ENCODE results near the gene DGKQ. TPM values are rescaled to one million over a fixed set of nuclear protein-coding genes. Genes with fewer than 3 reads are reported as not detected.

Gene DGKQ
- total and polyA plus RNA-seq, 2 donors (not counting 3 experiments of a cell fraction or from before 2014, with no cell fraction given) = 15.8 to 20.2 TPM

- no peak overlapping the region for H2AFZ ChIP-seq (ENCODE audit: low read depth, low read length)
- dilution Hi-C loops (cut with MboI; ENCODE audit: extremely low pct_ligation_motif_present, low sequenced_read_pairs) (no loop called here), intact Hi-C loops (cut with micrococcal nuclease) (no loop called here)
- no peak overlapping the region for H3K9ac ChIP-seq (replicated peaks; ENCODE audit: extremely low read depth, insufficient read depth, low read length)
- H3K27ac ChIP-seq (ENCODE audit: insufficient read depth, low read depth, low read length) = no peak overlapping the region
- ChIA-PET CTCF (no interaction called here), POLR2A (no interaction called here)
- H3K4me2 ChIP-seq (ENCODE audit: insufficient read depth, low read length) = no peak overlapping the region
- no peak overlapping the region for H3K4me3 ChIP-seq (replicated peaks in 1 of 3; ENCODE audit: insufficient read depth in 1 of 3, low read depth in 1 of 3, low read length in 3 of 3)
- TF ChIP-seq MYC (IDR thresholded peaks at IDR 0.05; ENCODE audit: low read depth, low read length) = no peak
- TF ChIP-seq GATA2 (IDR thresholded peaks at IDR 0.05; ENCODE audit: insufficient read depth, insufficient read length, low read depth, low read length) = no peak
- TF ChIP-seq POLR2AphosphoS5 (IDR thresholded peaks at IDR 0.05; ENCODE audit: insufficient read depth, low read depth, low read length) = no peak
- TF ChIP-seq, protein P1, sequence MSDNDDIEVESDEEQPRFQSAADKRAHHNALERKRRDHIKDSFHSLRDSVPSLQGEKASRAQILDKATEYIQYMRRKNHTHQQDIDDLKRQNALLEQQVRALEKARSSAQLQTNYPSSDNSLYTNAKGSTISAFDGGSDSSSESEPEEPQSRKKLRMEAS (IDR thresholded peaks at IDR 0.05; ENCODE audit: insufficient read depth, insufficient read length) = no peak
- TF ChIP-seq EZH2 (IDR thresholded peaks at IDR 0.05; ENCODE audit: borderline replicate concordance, low read depth, low read length, severe bottlenecking) = no peak
- TF ChIP-seq, protein P2, sequence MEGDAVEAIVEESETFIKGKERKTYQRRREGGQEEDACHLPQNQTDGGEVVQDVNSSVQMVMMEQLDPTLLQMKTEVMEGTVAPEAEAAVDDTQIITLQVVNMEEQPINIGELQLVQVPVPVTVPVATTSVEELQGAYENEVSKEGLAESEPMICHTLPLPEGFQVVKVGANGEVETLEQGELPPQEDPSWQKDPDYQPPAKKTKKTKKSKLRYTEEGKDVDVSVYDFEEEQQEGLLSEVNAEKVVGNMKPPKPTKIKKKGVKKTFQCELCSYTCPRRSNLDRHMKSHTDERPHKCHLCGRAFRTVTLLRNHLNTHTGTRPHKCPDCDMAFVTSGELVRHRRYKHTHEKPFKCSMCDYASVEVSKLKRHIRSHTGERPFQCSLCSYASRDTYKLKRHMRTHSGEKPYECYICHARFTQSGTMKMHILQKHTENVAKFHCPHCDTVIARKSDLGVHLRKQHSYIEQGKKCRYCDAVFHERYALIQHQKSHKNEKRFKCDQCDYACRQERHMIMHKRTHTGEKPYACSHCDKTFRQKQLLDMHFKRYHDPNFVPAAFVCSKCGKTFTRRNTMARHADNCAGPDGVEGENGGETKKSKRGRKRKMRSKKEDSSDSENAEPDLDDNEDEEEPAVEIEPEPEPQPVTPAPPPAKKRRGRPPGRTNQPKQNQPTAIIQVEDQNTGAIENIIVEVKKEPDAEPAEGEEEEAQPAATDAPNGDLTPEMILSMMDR (IDR thresholded peaks at IDR 0.05; ENCODE audit: extremely low read depth in 1 of 2, insufficient read depth in 1 of 2, low read depth in 1 of 2, low read length in 2 of 2) = no peak
- TF ChIP-seq JUN (IDR thresholded peaks at IDR 0.05; ENCODE audit: borderline replicate concordance, insufficient read depth, insufficient read length, low read depth) = no peak
- no peak for TF ChIP-seq FOS (IDR thresholded peaks at IDR 0.05; ENCODE audit: borderline replicate concordance, insufficient read depth, low read length)
- no peak for TF ChIP-seq POLR2A (IDR thresholded peaks at IDR 0.05; ENCODE audit: low read depth, low read length)
- H3K9me3 ChIP-seq (replicated peaks; ENCODE audit: control insufficient read depth, insufficient read depth, low read length) = no peaks in the 10 kb centered on the region
- BruUV-seq (replicated peaks) = no TSS peak
- DNase-seq (ENCODE audit: low read depth, low spot score) = no peak
- no peaks in the 10 kb centered on the region for H3K79me2 ChIP-seq (ENCODE audit: control insufficient read depth, insufficient read depth, low read length)
- H4K20me1 ChIP-seq (replicated peaks; ENCODE audit: control insufficient read depth, extremely low read depth, insufficient read depth, low read length) = no peaks in the 10 kb centered on the region
- H3K9me1 ChIP-seq (replicated peaks; ENCODE audit: control insufficient read depth, extremely low read depth, insufficient read depth, low read length) = no peaks in the 10 kb centered on the region
- no peaks in the 10 kb centered on the region for H3K27me3 ChIP-seq (ENCODE audit: control insufficient read depth in 2 of 2, insufficient read depth in 2 of 2, low read length in 2 of 2)
- FAIRE-seq = no peak
- peaks cover 11% of the 10 kb centered on the region for H3K4me1 ChIP-seq (ENCODE audit: control insufficient read depth, extremely low read depth, insufficient read depth, low read length)
- peaks cover 0 to 16% of the 10 kb centered on the region in 2 experiments for H3K36me3 ChIP-seq (ENCODE audit: control insufficient read depth in 2 of 2, extremely low read depth in 1 of 2, insufficient read depth in 2 of 2, low read length in 2 of 2)
Observed at GRCh38 chr4:968221-968620, 5.1 kb downstream of the DGKQ start.

Data from endothelial cell of umbilical vein (primary cell).